IPS DF 6.9 (cell line): Measurements from ENCODE around the gene OR51I1.

Experiments
- DNase-seq: peaks from one replicate; pipeline ENCODE4 v3.0.0-alpha.2; 2013; ENCODE audit warnings: low read depth, low spot score
- H3K27ac ChIP-seq: one replicate; pipeline ENCODE4 v1.5.1; 2013; ENCODE audit warnings: low read length, control low read depth
- H3K27me3 ChIP-seq: 2 replicates; pipeline ENCODE4 v1.6.1; 2013; ENCODE audit warnings: mild to moderate bottlenecking, low read length; ENCODE audit not compliant: control insufficient read depth, insufficient read depth
- H3K36me3 ChIP-seq: 2 replicates; pipeline ENCODE4 v1.6.1; 2013; ENCODE audit warnings: low read length; ENCODE audit not compliant: control insufficient read depth, insufficient read depth
- H3K4me1 ChIP-seq: 2 replicates; pipeline ENCODE4 v1.6.1; 2013; ENCODE audit warnings: low read length; ENCODE audit not compliant: control insufficient read depth, insufficient read depth
- H3K4me3 ChIP-seq: 2 replicates; pipeline ENCODE4 v1.5.1; 2013; ENCODE audit warnings: mild to moderate bottlenecking, low read length
- H3K9me3 ChIP-seq: 2 replicates; pipeline ENCODE4 v1.6.1; 2013; ENCODE audit warnings: low read length, inconsistent platforms; ENCODE audit not compliant: control insufficient read depth, insufficient read depth
- WGBS: extraction: QIAGEN DNeasy Blood & Tissue Kit; methylation state at CpG from one replicate; pipeline ENCODE4 v1.1.7; 2013; ENCODE audit warnings: mixed read lengths, missing lambda C conversion rate; ENCODE audit not compliant: insufficient read length, insufficient coverage; 5-methylcytosine and 5-hydroxymethylcytosine counted together

Gene OR51I1

GRCh38 chr11:5449432-5449831 lies 8.1 kb upstream of the OR51I1 start:
- H3K4me1 ChIP-seq: no peaks in the 10 kb centered on the region
- H3K9me3 ChIP-seq: no peaks in the 10 kb centered on the region
- WGBS: no CpG with 5 or more reads among the region's 4 CpGs
- no peaks in the 10 kb centered on the region for H3K36me3 ChIP-seq
- H3K27ac ChIP-seq: no peak overlapping the region
- DNase-seq: no peak
- H3K4me3 ChIP-seq: no peak overlapping the region
- no peaks in the 10 kb centered on the region for H3K27me3 ChIP-seq

DNA sequence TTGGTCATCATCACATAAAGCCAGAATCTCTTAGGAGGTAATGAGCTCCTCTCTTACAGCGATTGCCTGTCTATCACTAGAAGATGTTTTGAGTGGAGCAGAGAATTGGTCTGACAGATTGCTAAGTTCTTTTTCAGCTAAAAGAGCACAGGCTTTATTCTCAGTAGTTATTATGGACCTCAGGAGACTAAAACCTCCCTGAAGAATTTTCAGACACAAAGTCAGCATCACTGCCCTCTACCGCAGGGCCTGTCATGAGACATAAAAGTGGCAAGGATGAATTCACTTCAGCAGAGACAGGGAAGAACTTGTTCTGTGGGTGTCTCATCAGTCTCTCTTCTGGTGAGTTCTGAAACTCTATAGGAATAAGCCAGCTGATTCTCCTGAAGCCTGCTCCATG lies 7.7 kb upstream of the OR51I1 start, which contains the start of gene OR51I2:
Gene OR51I2, plus strand, starts transcription at position 301 of the 400 bp plus-strand sequence. CDS start 4,166 bp downstream, outside the sequence.
- H3K36me3 ChIP-seq: no peaks in the 10 kb centered on the region
- no CpG with 5 or more reads among the region's 2 CpGs for WGBS

GRCh38 chr11:5443835-5444393 lies 2.6 kb upstream of the OR51I1 start:
- H3K4me1 ChIP-seq: no peaks in the 10 kb centered on the region
- H3K9me3 ChIP-seq: no peaks in the 10 kb centered on the region
- DNase-seq: no peak
- H3K36me3 ChIP-seq: no peaks in the 10 kb centered on the region
- no peak overlapping the region for H3K27ac ChIP-seq
- no peak overlapping the region for H3K4me3 ChIP-seq
- H3K27me3 ChIP-seq: no peaks in the 10 kb centered on the region
- 100% methylated on average over 1 of the region's 2 CpGs for WGBS

More for the DNA sequence above, 7.7 kb upstream of the OR51I1 start, which contains the start of gene OR51I2:
- no peak within 1 kb of the TSS for H3K4me3 ChIP-seq
- H3K27me3 ChIP-seq: no peaks in the 10 kb centered on the region
- no peak within 1 kb of the TSS for H3K27ac ChIP-seq
- H3K4me1 ChIP-seq: no peaks in the 10 kb centered on the region
- H3K9me3 ChIP-seq: no peaks in the 10 kb centered on the region
- DNase-seq: no peak

- H3K4me3 ChIP-seq: no peak overlapping the region
- no peaks in the 10 kb centered on the region for H3K27me3 ChIP-seq
- H3K27ac ChIP-seq: no peak overlapping the region
- DNase-seq: no peak
- H3K9me3 ChIP-seq: no peaks in the 10 kb centered on the region
- WGBS: no CpG with 5 or more reads among the region's 3 CpGs
- no peaks in the 10 kb centered on the region for H3K36me3 ChIP-seq
- no peaks in the 10 kb centered on the region for H3K4me1 ChIP-seq
Measured at GRCh38 chr11:5423131-5423530, 18.2 kb downstream of the OR51I1 start.

- no peak within 1 kb of the TSS for H3K4me3 ChIP-seq
- DNase-seq: no peak
- no peaks in the 10 kb centered on the region for H3K9me3 ChIP-seq
- H3K4me1 ChIP-seq: no peaks in the 10 kb centered on the region
- no peak within 1 kb of the TSS for H3K27ac ChIP-seq
- no peaks in the 10 kb centered on the region for H3K36me3 ChIP-seq
- no peaks in the 10 kb centered on the region for H3K27me3 ChIP-seq
- WGBS: no CpG with 5 or more reads among the region's 1 CpG
Measured at GRCh38 chr11:5421811-5422210, 19.5 kb downstream of the OR51I1 start, which contains the start of gene OR51Q1. Gene OR51Q1 (plus strand): TSS chr11:5422111. CDS start chr11:5422201, 90 bp downstream.

- Histone ChIP-seq H3K27ac (no peak overlapping the region), H3K9me3 (no peaks in the 10 kb centered on the region), H3K36me3 (no peaks in the 10 kb centered on the region), H3K4me1 (no peaks in the 10 kb centered on the region), H3K27me3 (no peaks in the 10 kb centered on the region), H3K4me3 (no peak overlapping the region)
- no peak for DNase-seq
- WGBS: no CpG with 5 or more reads among the region's 5 CpGs
Measured at GRCh38 chr11:5420993-5421392, 20.3 kb downstream of the OR51I1 start.

DNA sequence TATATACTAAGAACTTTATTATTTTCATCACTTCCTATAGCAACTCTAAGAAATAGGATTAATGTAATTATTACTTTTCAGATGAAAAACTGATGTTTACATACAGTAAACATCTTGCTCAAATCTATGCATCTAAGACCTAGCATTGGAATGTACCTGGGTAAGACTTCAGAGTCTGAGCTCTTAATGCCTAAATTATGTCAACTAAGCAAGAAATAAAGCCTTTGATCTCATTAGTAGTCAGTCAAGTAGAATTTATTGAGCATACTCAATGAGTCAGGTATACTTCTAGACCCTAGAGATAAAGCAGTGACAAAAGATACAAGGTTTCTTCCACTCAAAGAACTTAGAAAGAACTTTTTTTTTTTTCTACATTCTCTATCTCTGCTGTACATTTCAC lies 36.1 kb downstream of the OR51I1 start:
- no peak overlapping the region for H3K27ac ChIP-seq
- H3K4me1 ChIP-seq: no peaks in the 10 kb centered on the region
- no peaks in the 10 kb centered on the region for H3K27me3 ChIP-seq
- no peaks in the 10 kb centered on the region for H3K36me3 ChIP-seq
- no peak overlapping the region for H3K4me3 ChIP-seq
- H3K9me3 ChIP-seq: no peaks in the 10 kb centered on the region
- DNase-seq: no peak

- Histone ChIP-seq H3K9me3 (no peaks in the 10 kb centered on the region), H3K4me1 (no peaks in the 10 kb centered on the region), H3K36me3 (no peaks in the 10 kb centered on the region), H3K27me3 (no peaks in the 10 kb centered on the region), H3K27ac (no peak overlapping the region), H3K4me3 (no peak overlapping the region)
- DNase-seq: no peak
Measured at GRCh38 chr11:5398936-5399335, 42.4 kb downstream of the OR51I1 start.

- Histone ChIP-seq H3K4me1 (no peaks in the 10 kb centered on the region), H3K36me3 (no peaks in the 10 kb centered on the region), H3K9me3 (no peaks in the 10 kb centered on the region), H3K27me3 (no peaks in the 10 kb centered on the region), H3K4me3 (no peak overlapping the region), H3K27ac (no peak overlapping the region)
- DNase-seq: no peak
Measured at GRCh38 chr11:5394091-5394490, 47.2 kb downstream of the OR51I1 start.
